Measurements from ENCODE around the gene CCL23.
A peak's percentile ranks its signal among the peaks of the same experiment; 100 is the strongest.

Gene CCL23

GRCh38 chr17:35969558-35970380, 48.0 kb downstream of the CCL23 start:
- DNase-seq (ENCODE audit: low read depth), result peak; percentile 66

- DNase-seq (ENCODE audit: low read depth), result no peak
These were observed 49.2 kb downstream of the CCL23 start for GRCh38 chr17:35968520-35969054.

- DNase-seq (ENCODE audit: low read depth), result no peak
These were observed 52.5 kb downstream of the CCL23 start for GRCh38 chr17:35965272-35965671.

GRCh38 chr17:35963663-35964062, 54.1 kb downstream of the CCL23 start:
- no peak for DNase-seq (ENCODE audit: low read depth)

Data from stimulated activated CD8-positive, alpha-beta memory T cell treated with anti-CD3 and anti-CD28 coated beads, Interleukin-12 subunit alpha, Interleukin-12 subunit beta, amount 100 ng/mL, for 1 hour (primary cell).